ENCODE measurements around the gene P2RX5.
A peak's percentile ranks its signal among the peaks of the same experiment; 100 is the strongest.

The P2RX5 gene

DNA sequence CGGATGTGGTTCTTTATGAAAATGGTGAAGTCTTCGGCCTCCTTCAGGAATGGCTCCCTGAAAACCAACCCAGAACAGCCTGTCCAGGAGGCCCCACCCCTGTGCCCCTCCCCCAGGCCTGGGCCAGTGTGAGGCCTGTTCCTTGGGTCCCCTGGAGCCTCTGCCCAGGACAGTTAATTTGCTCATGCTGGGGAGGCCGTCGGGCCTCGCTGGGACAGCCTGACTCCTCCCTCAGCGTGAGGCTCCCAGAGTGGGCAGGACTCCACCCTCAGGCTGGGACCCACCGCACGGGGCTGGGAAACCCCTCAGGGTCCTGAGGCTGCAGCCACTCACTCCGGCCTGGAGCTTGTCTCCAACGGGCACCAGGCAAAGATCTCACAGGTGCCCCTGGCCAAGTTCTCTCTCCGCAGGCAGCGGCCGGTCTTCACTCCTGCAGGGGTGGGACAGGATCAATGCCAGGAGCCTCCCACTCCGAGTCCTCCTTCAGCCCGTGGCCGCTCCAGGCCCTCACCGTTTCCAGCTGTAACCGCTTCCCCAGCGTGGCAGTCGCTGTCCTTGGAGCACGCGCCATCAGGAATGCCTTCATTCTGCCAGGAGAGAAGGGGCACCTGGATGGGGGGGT lies 5.8 kb downstream of the P2RX5 start:
- H3K27ac ChIP-seq, result no peak overlapping the region
- DNase-seq (ENCODE audit: low read depth, low spot score), result no peak
- TF ChIP-seq FOXP2 (optimal IDR thresholded peaks at IDR 0.05; ENCODE audit: control extremely low read depth, extremely low read length, insufficient read depth) (no peak), EZH2 (IDR thresholded peaks at IDR 0.05) (no peak), POLR2AphosphoS5 (IDR thresholded peaks at IDR 0.05; ENCODE audit: borderline replicate concordance, low read depth, low read length) (no peak)
- H3K4me3 ChIP-seq, result no peak overlapping the region
- no peaks in the 10 kb centered on the region for H3K36me3 ChIP-seq (ENCODE audit: insufficient read depth, low read length)
- H3K9me3 ChIP-seq (ENCODE audit: low read depth, low read length), result no peaks in the 10 kb centered on the region
- no peak overlapping the region for H3K9ac ChIP-seq (ENCODE audit: insufficient read length)

DNA sequence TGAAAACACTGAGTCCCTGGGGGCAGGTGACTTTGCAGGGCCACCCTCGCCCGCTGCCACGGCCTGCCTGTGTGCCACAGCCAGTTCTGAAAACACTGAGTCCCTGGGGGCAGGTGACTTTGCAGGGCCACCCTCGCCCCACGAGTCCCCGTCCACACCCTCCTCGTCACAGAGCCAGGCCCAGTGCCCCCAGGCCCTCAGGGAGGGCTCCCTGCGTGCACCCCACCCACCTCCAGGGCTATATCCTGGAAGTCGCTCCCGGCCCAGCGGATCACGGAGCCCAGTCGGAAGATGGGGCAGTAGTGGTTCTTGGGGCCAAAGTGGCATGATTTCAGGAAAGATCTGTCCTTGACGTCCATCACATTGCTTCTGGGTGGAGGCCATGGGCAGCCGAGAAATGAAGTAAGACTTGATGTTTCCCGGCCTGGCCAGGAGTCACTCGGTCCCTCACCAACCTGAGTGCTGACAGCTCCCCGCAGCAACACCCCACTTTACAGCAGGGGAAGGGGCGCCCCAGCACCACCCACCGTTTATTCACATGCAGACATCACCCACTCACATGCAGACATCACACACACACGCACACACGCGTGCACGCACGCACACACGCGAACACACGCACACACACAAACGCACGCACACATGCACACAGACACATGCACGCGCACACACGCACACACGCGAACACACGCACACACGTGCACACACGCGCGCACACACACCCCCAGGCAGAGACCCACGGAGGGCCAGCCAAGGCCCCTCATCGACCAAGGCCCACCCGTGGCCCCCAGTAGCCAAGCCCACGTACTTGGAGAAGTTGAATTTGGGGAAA lies 6.5 kb downstream of the P2RX5 start:
- Histone ChIP-seq H3K36me3 (ENCODE audit: insufficient read depth, low read length) (no peaks in the 10 kb centered on the region), H3K4me3 (no peak overlapping the region), H3K9ac (ENCODE audit: insufficient read length) (no peak overlapping the region), H3K27ac (no peak overlapping the region), H3K9me3 (ENCODE audit: low read depth, low read length) (no peaks in the 10 kb centered on the region)
- TF ChIP-seq EZH2 (IDR thresholded peaks at IDR 0.05), result no peak
- no peak for TF ChIP-seq POLR2AphosphoS5 (IDR thresholded peaks at IDR 0.05; ENCODE audit: borderline replicate concordance, low read depth, low read length)
- no peak for TF ChIP-seq FOXP2 (optimal IDR thresholded peaks at IDR 0.05; ENCODE audit: control extremely low read depth, extremely low read length, insufficient read depth)
- DNase-seq (ENCODE audit: low read depth, low spot score), result no peak

DNA sequence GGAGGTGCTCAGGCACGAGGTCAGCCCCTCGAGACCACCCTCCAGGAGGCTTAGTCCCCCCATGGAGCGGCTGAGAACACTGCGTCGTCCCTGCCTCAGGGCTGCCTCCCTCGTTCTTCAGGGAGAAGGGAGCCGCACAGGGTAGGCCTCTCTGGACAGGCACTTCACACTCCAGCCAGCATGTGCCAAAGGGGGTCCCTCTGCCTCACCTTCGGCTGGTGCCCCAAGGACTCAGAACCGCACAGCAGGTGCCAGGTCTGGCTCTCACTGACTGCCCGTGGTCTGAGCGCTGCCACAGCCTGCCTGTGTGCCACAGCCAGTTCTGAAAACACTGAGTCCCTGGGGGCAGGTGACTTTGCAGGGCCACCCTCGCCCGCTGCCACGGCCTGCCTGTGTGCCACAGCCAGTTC lies 7.1 kb downstream of the P2RX5 start:
- no peak overlapping the region for H3K27ac ChIP-seq
- H3K9ac ChIP-seq (ENCODE audit: insufficient read length), result no peak overlapping the region
- H3K36me3 ChIP-seq (ENCODE audit: insufficient read depth, low read length), result no peaks in the 10 kb centered on the region
- H3K4me3 ChIP-seq, result no peak overlapping the region
- TF ChIP-seq EZH2 (IDR thresholded peaks at IDR 0.05) (no peak), POLR2AphosphoS5 (IDR thresholded peaks at IDR 0.05; ENCODE audit: borderline replicate concordance, low read depth, low read length) (no peak), FOXP2 (optimal IDR thresholded peaks at IDR 0.05; ENCODE audit: control extremely low read depth, extremely low read length, insufficient read depth) (no peak)
- H3K9me3 ChIP-seq (ENCODE audit: low read depth, low read length), result no peaks in the 10 kb centered on the region
- DNase-seq (ENCODE audit: low read depth, low spot score), result no peak

DNA sequence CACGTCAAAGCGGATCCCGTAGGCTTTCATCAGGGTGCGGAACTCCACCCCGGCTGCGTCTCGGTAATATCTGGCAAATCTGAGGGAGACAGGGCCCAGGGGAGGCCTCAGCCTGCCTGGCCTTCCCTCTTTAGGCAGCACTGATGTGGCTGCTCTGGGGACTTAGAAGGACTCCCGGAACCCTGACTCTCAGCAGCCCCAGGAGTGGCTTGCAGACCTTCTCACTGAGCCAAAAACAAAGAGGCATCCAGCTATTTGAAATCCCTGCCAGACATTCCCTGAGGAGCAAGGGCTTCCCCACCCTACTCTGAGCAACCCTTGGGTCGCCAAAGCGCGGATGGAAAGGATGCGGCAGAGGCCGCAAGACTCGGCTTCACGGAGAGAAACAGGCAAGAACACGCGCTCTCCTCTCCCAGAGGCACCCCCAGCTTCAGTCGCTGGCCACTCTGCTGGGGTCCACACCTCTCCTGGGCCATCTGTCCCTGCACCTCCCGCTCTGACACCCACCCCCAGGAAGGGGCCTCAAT lies 7.9 kb downstream of the P2RX5 start:
- H3K4me3 ChIP-seq, result peak overlapping the region; percentile 65
- no peak for DNase-seq (ENCODE audit: low read depth, low spot score)
- peak overlapping the region; percentile 57 for H3K9ac ChIP-seq (ENCODE audit: insufficient read length)
- H3K9me3 ChIP-seq (ENCODE audit: low read depth, low read length), result no peaks in the 10 kb centered on the region
- peak overlapping the region; percentile 78 for H3K27ac ChIP-seq
- TF ChIP-seq EZH2 (IDR thresholded peaks at IDR 0.05), result no peak
- no peak for TF ChIP-seq POLR2AphosphoS5 (IDR thresholded peaks at IDR 0.05; ENCODE audit: borderline replicate concordance, low read depth, low read length)
- no peaks in the 10 kb centered on the region for H3K36me3 ChIP-seq (ENCODE audit: insufficient read depth, low read length)

DNA sequence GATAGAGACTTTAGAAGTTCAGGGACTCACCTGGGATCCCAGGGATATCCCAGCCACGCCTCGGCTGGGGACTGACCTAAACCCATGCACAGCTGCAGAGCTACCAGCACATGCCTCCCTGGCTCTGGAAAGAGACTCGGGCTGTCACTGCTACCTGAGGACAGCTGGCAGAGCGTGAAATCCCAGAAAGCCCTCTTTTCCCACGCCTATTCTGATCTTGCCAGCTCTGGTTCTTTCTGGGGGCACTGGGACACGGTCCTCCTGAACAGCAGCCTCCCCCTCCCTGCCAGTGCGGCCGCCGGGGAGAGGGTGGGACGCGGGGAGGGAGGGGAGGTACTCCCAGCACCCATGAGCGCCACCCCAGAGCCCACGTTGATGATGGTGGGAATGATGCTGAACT lies 10.8 kb downstream of the P2RX5 start:
- Histone ChIP-seq H3K4me3 (no peak overlapping the region), H3K36me3 (ENCODE audit: insufficient read depth, low read length) (no peaks in the 10 kb centered on the region), H3K9ac (ENCODE audit: insufficient read length) (no peak overlapping the region), H3K9me3 (ENCODE audit: low read depth, low read length) (no peaks in the 10 kb centered on the region), H3K27ac (peak overlapping the region; percentile 57)
- no peak for TF ChIP-seq EZH2 (IDR thresholded peaks at IDR 0.05)
- no peak for TF ChIP-seq POLR2AphosphoS5 (IDR thresholded peaks at IDR 0.05; ENCODE audit: borderline replicate concordance, low read depth, low read length)
- no peak for TF ChIP-seq FOXP2 (optimal IDR thresholded peaks at IDR 0.05; ENCODE audit: control extremely low read depth, extremely low read length, insufficient read depth)
- no peak for DNase-seq (ENCODE audit: low read depth, low spot score)

DNA sequence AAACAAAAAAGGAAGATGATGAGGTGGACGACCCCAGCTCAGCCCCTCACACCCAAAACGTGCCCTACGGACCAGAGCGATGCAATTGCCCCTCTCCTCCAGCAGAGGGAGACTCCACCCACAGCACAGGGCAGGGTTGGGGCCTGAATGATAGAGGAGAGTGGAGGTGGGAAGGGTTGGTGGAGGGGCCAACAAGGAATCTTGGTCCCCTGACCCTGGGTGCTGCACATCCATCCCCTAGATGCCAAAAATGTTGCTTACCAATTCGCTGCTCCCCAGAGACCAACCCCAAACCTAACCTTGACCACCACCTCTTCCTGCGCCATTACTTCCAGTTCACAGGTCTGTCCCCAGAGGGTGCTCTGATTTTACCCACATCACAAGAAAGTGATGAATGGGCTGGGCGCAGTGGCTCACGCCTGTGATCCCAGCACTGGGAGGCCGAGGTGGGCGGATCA lies 12.9 kb downstream of the P2RX5 start:
- DNase-seq (ENCODE audit: low read depth, low spot score), result no peak
- no peaks in the 10 kb centered on the region for H3K36me3 ChIP-seq (ENCODE audit: insufficient read depth, low read length)

DNA sequence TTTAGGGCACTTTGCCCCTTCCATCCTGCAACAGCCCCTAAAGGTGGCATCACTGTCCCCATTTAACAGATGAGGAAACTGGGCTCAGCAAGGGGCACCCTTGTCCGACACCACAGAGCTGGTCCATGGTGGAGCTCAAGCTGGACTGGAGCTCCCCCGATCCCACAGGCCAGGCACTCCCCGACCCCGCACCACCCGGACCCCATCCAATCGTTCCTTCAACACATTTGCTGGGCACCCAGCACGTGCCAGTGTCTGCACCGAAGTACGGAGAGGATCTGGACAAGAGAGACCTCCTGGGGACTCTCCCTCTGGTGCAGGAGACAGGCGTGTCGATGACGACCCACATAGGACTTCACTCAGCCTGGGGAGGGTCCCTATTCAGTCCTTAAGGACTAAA lies 13.9 kb downstream of the P2RX5 start:
- TF ChIP-seq EZH2 (IDR thresholded peaks at IDR 0.05) (no peak), POLR2AphosphoS5 (IDR thresholded peaks at IDR 0.05; ENCODE audit: borderline replicate concordance, low read depth, low read length) (no peak), FOXP2 (optimal IDR thresholded peaks at IDR 0.05; ENCODE audit: control extremely low read depth, extremely low read length, insufficient read depth) (no peak)
- H3K36me3 ChIP-seq (ENCODE audit: insufficient read depth, low read length), result no peaks in the 10 kb centered on the region
- no peak overlapping the region for H3K27ac ChIP-seq
- DNase-seq (ENCODE audit: low read depth, low spot score), result no peak
- no peak overlapping the region for H3K9ac ChIP-seq (ENCODE audit: insufficient read length)
- H3K4me3 ChIP-seq, result no peak overlapping the region
- H3K9me3 ChIP-seq (ENCODE audit: low read depth, low read length), result no peaks in the 10 kb centered on the region

More for the DNA sequence above, 12.9 kb downstream of the P2RX5 start:
- Histone ChIP-seq H3K9ac (ENCODE audit: insufficient read length) (no peak overlapping the region), H3K9me3 (ENCODE audit: low read depth, low read length) (no peaks in the 10 kb centered on the region), H3K4me3 (no peak overlapping the region), H3K27ac (no peak overlapping the region)
- TF ChIP-seq FOXP2 (optimal IDR thresholded peaks at IDR 0.05; ENCODE audit: control extremely low read depth, extremely low read length, insufficient read depth), result no peak
- no peak for TF ChIP-seq EZH2 (IDR thresholded peaks at IDR 0.05)
- no peak for TF ChIP-seq POLR2AphosphoS5 (IDR thresholded peaks at IDR 0.05; ENCODE audit: borderline replicate concordance, low read depth, low read length)

DNA sequence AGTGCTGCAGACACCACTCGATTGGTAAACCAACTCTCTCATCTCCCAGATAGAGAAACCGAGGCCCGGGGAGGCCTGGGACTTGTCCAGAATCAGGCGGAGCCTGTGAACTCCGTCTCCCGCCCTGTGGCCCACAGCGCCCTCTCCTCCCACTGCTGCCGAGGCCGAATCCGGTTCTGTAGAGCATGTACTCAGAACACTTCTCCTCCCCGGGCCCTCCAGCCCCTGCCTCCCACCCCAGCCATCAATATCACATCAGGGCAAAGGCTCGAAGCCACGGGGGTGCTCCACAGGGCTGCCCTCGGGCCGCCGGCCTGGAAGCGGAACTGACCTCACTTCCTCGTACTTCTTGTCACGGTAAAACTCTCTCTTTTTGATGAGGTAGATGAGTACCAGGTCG lies 14.4 kb downstream of the P2RX5 start:
- no peak for DNase-seq (ENCODE audit: low read depth, low spot score)
- Histone ChIP-seq H3K27ac (no peak overlapping the region), H3K36me3 (ENCODE audit: insufficient read depth, low read length) (no peaks in the 10 kb centered on the region), H3K4me3 (no peak overlapping the region), H3K9ac (ENCODE audit: insufficient read length) (no peak overlapping the region), H3K9me3 (ENCODE audit: low read depth, low read length) (no peaks in the 10 kb centered on the region)
- TF ChIP-seq EZH2 (IDR thresholded peaks at IDR 0.05), result no peak
- no peak for TF ChIP-seq POLR2AphosphoS5 (IDR thresholded peaks at IDR 0.05; ENCODE audit: borderline replicate concordance, low read depth, low read length)
- TF ChIP-seq FOXP2 (optimal IDR thresholded peaks at IDR 0.05; ENCODE audit: control extremely low read depth, extremely low read length, insufficient read depth), result no peak
